Measurements from ENCODE around the gene UBE3B.

- TF ChIP-seq CTCF (optimal IDR thresholded peaks at IDR 0.05 in 1 of 3, IDR thresholded peaks at IDR 0.05 in 1 of 3, conservative IDR thresholded peaks at IDR 0.05 in 1 of 3; ENCODE audit: extremely low read depth in 1 of 3, insufficient read depth in 2 of 3, low read length in 3 of 3) = no peak
- TF ChIP-seq EZH2 (IDR thresholded peaks at IDR 0.05; ENCODE audit: low read length) = no peak
Measured at GRCh38 chr12:109480356-109480755, 2.9 kb downstream of the UBE3B start.
